Measurements from ENCODE around the gene MCL1.
A peak's percentile ranks its signal among the peaks of the same experiment; 100 is the strongest.
"Not testable (repeated sequence)": the region's sequence is repeated elsewhere in the genome, so short reads cannot be mapped to it uniquely, and the experiment has no call there.

Gene MCL1

GRCh38 chr1:150567717-150568593 lies 11.5 kb downstream of the MCL1 start:
- no peak for DNase-seq

GRCh38 chr1:150567341-150567716 lies 12.1 kb downstream of the MCL1 start:
- DNase-seq: peak in 1 of 5 donors; percentile 94

GRCh38 chr1:150566589-150567340 lies 12.6 kb downstream of the MCL1 start:
- no peak for DNase-seq

- not testable (repeated sequence) for DNase-seq
Observed at GRCh38 chr1:150565240-150565991, 14.0 kb downstream of the MCL1 start.

- no peak for DNase-seq
Observed at GRCh38 chr1:150564051-150564991, 15.1 kb downstream of the MCL1 start.

GRCh38 chr1:150563340-150564038 lies 15.9 kb downstream of the MCL1 start:
- peak in 2 of 5 donors; percentile 41 to 76 for DNase-seq

GRCh38 chr1:150562446-150563339 lies 16.7 kb downstream of the MCL1 start:
- DNase-seq: peak in 4 of 5 donors; percentile 46 to 89 (median 52)

- DNase-seq: peak; percentile 63 to 94 (median 76)
Observed at GRCh38 chr1:150561974-150562445, 17.4 kb downstream of the MCL1 start.

- DNase-seq: peak in 2 of 5 donors; percentile 41 to 73
Observed at GRCh38 chr1:150561254-150561973, 18.0 kb downstream of the MCL1 start.

GRCh38 chr1:150560576-150561253 lies 18.7 kb downstream of the MCL1 start:
- DNase-seq: peak; percentile 50 to 86 (median 66)

GRCh38 chr1:150560011-150560438 lies 19.4 kb downstream of the MCL1 start:
- peak in 4 of 5 donors; percentile 52 to 75 (median 66) for DNase-seq

GRCh38 chr1:150559656-150560010 lies 19.8 kb downstream of the MCL1 start:
- DNase-seq: no peak

- no peak for DNase-seq
Observed at GRCh38 chr1:150558761-150559655, 20.4 kb downstream of the MCL1 start.

GRCh38 chr1:150558303-150558704 lies 21.1 kb downstream of the MCL1 start:
- no peak for DNase-seq

GRCh38 chr1:150557813-150558212 lies 21.6 kb downstream of the MCL1 start:
- no peak for DNase-seq

- DNase-seq: no peak
Observed at GRCh38 chr1:150557065-150557600, 22.3 kb downstream of the MCL1 start.
